GM21723 (cell line): ENCODE measurements around the gene OR10J1.
"Not testable (repeated sequence)": the region's sequence is repeated elsewhere in the genome, so short reads cannot be mapped to it uniquely, and the experiment has no call there.

Experiments
- ATAC-seq: cut with Tn5 transposase; IDR thresholded peaks from one replicate; pipeline ENCODE4 v1.9.1; 2021; ENCODE audit warnings: mild to moderate bottlenecking, moderate library complexity; ENCODE audit not compliant: unreplicated experiment

OR10J1 gene, protein sequence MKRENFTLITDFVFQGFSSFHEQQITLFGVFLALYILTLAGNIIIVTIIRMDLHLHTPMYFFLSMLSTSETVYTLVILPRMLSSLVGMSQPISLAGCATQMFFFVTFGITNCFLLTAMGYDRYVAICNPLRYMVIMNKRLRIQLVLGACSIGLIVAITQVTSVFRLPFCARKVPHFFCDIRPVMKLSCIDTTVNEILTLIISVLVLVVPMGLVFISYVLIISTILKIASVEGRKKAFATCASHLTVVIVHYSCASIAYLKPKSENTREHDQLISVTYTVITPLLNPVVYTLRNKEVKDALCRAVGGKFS

DNA sequence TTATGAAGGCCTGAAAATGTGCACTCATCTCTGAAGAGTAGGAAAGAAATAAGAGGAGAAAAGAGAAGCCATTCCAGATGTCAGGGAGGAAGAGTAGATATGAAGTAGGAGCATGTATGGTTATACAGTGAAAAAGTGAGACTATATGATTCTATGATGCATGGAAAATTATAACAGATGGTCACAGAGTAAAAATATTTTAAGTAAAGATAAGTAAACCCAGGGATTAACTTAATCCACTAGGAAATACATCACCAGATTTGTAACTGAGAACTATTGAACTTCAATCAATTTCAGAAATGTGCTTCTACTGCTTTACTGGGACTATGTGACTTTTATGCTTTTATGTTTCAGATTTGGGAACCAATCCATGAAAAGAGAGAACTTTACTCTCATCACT, at the start of gene OR10J1:
OR10J1 (plus strand) TSS at position 301 of the 400 bp plus-strand sequence; CDS start at position 371, 70 bp downstream.
- no peak for ATAC-seq

DNA sequence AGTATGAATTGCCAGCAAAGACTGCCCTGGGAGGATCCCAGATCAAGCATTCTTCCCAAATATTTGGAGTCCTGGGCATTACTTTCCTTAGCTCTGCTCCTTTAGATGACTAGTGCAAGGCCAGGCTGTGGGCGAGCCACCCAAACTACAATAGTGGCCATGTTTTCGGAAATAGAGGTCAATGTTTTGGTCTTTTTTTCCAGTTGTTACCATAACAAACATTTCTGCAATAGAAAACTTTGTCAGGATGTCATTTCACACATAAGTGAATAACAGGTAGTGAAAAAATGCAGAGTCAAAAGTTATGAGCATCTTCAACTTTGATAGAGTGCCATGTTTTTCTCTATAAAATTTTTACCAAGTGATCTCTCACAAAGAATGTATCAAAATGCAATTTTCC, 32.7 kb upstream of the OR10J1 start:
- no peak for ATAC-seq

DNA sequence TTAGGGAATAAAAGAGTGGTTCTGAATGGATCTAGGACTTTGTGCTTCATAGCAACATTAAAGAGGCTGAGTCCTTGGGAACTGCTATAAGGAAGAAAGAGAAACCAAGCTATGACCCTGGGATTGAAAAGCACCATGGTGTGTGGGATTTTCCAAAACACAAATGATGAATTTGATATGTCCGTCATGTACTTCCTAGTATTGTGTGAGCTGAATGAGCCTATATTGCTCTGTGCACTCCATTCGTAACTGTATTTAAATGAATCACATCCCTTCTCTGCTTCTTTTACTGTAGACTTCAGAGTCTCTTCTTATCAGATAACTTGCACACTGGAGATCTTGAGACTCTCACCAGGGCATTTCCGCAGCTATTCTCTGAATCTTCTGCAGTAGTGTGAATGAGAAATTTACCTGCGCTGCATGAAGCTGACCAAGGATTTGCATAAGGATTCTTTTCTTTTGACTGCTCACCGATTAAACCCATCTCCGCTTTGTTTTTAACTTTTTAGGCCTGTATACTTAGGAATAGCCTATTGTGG, 30.6 kb upstream of the OR10J1 start:
- no peak for ATAC-seq

DNA sequence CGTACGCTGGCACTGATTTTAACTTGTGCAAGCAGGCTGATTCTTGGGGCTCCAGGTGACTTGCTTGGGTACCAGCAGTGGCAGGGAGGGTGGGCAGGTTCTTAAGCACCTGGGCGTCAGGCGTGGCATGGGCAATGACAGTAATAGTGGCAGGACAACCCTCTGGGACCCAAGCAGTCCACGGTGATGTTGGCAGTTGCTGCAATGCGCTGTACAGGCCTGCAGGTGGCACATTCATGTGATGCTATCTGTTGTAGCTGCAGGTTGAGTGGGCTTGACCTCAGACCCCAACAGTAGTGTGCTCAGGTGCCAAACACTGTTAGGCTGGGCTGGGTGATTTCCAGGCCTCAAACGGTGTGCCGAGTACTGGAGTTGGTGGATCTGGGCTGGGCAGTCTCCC, 17.7 kb upstream of the OR10J1 start:
- ATAC-seq, result no peak

DNA sequence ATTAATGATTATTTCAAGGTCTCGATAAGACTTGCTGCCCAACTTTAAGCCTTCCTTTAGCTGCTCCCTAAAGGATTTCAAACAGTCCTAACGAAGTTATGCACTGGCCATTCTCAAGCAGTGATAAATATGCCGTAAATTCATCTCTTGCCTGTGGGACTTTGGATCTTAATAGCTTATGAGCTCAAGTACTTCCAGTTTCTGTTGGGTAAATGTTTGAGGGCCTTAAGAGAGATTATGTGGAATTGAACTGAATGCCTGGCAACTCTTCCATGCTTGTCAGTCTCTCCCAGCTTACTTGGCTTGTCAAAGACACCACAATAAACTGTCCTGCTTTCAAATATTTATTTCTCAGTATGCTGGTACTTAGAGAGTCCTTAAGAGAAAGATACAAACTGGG, 11.0 kb upstream of the OR10J1 start:
- ATAC-seq, result no peak

DNA sequence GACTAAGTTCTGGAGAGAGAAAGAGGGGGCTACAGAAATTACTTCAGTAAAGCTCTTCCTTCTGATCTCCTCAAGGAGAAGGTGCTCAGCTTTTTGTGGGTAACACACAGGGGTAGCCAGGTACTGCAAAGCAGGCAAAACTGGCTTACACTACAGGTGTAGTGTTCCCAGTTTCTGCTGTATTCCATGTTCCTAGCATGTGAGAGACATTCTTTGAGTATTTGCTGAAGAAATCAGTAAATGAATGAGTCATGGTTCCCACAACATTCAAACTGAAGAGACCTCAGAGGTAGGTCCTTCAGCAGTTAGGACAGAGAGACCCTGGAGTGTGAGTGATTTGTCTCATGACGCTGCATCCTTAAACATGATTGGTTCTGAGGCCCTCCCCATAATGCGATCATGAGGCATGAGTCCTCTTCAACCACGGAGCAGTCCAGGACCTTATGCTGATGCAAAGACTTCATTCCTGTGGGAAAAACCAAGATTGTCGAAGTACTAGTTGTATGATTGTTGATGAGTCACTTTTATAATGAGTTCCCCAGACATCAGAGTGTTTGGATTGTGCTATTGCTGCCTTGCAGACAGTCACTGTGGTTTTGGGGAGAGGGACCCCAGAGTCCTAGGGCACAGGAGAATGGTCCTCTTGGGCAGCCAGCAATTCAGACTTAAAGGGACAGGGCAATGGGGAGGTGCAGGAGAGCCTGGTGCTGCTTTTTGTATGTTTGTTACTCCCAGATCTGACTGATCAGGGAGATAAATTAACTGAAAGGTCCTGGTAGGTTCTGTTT, 10.3 kb upstream of the OR10J1 start:
- ATAC-seq, result no peak

DNA sequence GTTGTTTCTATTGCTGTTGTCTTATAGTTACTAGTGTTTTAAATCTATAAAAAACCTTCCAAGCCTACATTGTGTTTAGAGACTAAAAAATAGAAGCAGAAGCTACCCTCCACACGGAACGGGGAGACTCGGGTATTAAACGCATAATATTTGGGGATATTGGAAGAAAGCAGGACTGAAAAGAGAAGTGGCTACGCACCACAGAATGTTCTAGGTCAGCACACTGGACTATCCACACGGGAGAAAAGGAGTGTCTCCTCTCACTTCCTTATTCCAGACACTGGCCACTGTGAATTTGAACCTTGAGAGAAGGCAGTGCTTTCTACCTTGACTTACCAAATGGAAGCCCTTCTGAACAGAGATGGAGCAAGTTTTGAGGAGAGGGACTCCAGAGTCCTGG, 8.5 kb upstream of the OR10J1 start:
- ATAC-seq, result no peak

DNA sequence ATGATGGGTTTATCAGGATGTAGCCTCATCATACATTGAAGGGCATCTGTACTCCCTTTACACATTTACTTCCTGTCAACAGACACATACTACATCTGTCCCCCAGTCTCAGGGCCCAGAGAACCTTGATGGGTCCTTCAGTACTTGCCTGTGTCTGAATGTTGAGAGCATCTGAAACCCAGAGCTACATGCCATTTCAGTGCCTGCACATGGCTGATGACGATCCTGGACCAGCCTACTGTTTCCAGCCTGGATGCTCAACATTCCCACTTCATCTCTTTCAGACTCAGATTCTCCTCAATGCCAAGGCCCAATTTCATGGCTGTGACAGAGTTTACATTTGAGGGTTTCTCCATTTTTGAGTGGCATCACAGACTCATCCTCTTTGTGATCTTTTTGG, 7.6 kb upstream of the OR10J1 start, which contains the start of gene OR10J4:
OR10J4 (plus strand) TSS at position 301 of the 400 bp plus-strand sequence.
- no peak for ATAC-seq

DNA sequence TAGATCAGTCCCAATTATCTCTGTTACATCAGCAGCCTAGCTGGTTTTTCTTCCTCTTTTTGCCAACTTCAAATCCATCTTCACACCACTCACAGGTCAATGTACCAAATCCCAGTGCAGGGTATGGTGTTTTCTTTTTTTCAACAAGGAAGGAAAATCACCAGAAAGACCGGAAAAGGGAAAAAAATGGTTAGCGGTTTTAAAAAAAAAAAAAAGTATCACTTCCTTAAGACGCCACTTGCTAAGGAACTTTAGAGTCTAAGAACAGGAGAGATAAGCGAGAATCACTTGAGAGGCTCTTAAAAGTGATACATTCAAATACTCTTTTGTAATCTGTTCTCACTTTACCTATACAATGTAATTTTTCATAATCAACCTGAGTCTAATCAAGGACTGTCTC, 3.1 kb upstream of the OR10J1 start:
- ATAC-seq, result no peak

DNA sequence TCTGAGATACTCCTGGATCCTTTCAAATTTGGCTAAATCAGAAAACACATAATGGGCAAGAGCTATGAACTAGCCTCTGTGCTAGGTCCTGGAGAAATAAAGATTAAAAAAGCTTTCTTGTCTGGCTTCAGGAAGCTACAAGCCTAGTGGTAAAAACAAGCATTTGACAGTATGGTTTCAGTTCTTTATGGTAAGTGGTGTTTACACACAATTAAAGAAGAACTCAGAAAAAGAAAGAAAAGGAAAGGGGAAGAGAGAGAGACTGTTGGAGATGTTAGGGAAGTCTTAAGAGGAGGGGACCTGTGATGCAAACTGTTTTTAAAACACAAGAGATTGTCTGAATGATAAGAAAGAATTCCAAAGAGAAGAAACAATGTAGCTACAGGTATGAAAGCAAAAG, 1.8 kb downstream of the OR10J1 start:
- ATAC-seq, result no peak

DNA sequence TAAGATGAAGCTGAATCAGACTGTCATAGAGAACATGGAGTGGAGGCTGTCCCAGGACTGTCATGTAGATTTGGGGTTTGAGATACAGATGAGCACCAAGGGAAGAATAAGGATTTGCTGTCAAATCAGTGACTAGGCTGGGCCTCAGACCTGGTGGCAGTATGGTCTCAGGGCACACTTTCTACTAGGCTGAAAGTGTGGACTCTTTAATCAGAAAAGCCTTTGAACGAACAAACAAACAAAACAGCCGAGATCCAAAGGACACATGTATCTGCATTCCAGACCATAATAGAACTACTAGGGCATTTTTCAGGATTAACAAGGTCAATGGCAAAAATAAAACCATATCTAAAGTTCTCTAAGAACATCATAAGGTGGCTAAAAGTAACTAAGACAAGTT, 2.9 kb downstream of the OR10J1 start:
- no peak for ATAC-seq

DNA sequence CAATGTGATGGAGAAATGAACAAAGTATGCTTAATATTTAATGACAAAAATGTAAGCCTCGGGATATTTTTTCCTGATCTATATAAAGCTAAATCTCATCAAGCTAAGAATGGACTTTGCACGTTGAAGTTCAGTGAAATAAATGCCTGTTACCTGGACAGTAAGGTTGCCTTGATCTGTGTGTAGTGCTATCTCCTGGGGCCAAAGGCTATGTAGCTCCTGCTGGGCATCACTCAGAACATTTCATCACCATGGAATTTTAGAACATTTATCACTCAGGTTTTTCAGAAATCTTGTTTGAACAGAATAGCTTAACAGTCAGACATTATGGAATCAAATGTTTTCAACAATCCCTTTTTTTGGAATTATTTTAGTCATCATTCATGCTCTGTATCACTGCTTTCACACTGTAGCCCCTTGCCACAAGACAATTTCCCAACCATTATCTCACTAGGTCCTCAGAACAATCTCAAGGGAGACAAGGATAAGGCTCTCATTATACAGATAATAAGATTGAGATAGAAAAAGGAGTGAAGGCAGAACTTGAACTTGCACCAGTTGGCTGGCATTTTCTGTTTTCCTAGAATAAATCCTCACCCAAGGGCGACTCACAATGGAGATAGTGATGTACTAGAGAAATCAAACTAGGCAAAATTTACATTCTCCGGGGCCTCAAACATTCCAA, 3.7 kb downstream of the OR10J1 start:
- no peak for ATAC-seq

DNA sequence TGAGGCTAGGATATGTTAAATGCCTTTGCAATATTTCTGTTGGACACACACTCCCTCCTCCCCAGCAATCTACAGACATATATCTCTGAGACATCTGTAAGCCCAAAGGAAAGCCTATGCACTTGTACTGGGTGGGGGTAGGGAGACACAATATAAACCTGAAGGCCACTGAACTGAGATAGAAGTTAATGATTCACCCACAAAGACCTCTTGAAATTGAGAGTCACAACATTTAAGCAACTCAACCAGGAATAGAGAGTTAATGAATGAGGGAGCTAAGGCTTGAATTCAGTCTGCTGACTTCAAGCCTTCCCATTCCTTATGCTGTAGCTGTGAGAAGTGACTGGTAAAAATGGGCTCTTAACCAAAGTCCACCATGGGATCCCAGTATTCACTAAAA, 5.0 kb downstream of the OR10J1 start:
- ATAC-seq, result no peak

DNA sequence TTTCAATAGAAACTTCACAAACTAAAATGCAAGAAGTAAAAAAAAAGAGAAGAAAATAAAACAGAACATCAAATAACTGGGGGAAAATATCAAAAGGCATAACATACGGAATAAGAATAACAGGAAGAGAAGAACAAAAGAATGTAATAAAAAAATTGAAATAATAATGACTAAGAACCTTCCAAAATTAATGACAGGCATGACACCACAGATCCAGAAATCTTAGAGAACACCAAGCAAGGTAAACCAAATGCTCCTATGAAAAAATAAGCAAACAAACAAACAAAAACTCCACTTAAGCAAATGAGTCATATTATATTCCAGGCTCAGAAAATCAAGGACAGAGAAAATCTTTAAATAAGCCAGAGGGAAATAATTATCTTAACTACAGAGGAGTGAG, 8.7 kb downstream of the OR10J1 start:
- no peak for ATAC-seq

DNA sequence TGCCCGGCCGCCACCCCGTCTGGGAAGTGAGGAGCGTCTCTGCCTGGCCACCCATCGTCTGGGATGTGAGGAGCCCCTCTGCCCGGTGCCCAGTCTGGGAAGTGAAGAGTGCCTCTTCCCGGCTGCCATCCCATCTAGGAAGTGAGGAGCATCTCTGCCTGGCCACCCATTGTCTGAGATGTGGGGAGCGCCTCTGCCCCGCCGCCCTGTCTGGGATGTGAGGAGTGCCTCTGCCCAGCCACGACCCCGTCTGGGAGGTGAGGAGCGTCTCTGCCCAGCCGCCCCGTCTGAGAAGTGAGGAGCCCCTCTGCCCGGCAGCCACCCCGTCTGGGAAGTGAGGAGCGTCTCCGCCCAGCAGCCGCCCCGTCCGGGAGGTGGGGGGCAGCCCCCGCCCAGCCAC, 10.1 kb downstream of the OR10J1 start:
- ATAC-seq, result not testable (repeated sequence)

DNA sequence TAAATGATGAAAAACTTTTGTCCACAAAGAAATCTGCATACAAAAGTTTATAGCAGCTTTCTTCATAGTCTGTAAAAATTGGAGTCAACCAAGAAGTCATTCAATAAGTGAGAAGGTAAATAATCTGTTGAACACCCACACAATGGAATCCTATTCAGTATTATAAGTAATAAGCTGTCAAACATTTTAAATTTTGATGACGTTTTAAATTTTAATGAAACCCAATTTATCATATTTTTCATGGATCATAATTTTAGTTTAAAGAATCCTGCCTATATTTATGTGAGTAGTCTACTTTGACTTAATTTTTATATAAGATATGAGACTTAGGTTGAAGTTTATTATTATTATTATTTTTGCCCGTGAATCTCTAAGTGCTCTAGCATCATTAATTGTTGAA, 20.0 kb downstream of the OR10J1 start:
- ATAC-seq, result no peak

DNA sequence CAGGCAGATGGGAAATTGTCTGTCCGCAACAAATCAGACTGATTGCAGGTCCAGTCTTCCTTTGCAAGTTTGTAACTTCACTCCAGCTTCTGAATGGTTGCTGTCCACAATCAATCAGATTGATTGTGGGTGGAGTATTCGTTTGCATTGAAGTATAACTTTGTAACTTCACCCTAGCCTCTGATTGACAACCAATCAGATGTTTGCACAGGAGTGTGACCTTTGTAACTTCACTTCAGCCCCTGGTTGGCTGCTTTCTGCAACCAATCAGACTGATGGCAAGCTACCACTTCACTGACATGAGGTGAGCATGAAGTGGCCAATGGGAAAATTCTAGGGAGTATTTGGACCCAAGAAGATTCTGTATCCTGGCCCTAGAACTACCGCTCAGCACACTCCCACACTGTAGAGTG, 25.7 kb downstream of the OR10J1 start:
- no peak for ATAC-seq

DNA sequence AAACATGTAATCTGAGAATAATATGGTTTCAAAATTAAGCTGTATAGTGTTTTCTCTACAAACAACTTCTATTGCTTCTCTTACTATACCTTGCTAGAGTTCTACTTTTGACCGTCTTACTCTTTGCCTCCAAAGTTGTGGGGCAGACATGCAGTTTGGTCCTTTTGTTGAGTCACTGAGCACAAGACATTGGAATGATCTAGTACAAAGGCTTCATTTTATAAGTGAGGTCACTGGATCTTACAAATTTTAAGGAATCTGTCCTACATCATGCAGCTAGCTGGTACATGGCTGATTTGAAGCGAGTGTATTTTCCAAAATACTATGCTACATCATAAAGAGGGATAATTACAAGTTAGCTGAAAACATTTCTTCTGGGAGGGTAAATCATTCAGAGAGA, 28.8 kb downstream of the OR10J1 start:
- ATAC-seq, result no peak

DNA sequence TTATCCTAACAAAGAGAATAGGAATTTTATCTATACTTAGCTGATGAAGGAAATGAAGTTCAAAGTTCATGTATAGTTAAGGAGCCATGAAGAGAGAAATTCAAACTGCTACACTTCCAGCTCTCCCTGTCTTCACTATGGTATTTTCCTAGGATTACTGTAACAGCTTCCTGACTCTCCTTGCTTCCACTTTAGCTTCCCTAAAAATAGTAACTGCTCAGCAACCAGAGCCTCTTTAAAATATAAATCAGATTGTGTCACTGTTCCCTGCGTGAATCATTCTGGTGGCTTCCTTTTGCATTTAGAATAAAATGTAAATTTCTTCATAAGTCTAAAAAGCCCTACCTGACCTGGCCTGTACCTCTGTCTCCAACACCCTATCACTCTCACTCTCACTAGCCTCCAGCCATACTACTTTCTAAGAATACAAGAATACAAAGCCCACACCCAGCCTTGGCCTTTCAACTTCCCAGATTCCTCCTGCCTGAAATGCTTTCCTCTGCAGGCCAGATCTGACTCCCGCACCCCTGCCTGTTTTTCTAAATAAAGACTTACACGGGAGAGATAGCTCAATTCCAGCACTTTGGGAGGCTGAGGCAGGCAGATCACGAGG, 30.5 kb downstream of the OR10J1 start:
- ATAC-seq, result no peak

DNA sequence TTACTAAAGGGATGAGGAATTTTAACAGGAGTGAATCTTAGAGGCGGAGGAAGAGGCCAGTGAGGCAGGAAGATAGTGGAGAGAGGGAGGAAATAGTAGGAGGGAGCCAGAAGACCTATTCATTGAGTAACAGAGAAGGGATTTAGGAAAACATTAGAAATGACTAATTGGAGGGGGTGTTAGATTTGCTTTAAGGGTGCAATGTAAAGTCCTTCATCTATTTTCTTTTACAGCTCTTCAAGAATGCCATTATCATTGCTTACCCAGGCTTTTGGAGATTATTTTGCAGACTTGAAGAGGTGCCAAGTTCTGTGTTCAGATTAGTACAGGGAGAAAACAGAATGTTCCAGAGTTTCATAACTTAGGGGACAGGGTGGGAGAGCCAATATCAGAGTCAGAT, 33.8 kb downstream of the OR10J1 start:
- no peak for ATAC-seq

DNA sequence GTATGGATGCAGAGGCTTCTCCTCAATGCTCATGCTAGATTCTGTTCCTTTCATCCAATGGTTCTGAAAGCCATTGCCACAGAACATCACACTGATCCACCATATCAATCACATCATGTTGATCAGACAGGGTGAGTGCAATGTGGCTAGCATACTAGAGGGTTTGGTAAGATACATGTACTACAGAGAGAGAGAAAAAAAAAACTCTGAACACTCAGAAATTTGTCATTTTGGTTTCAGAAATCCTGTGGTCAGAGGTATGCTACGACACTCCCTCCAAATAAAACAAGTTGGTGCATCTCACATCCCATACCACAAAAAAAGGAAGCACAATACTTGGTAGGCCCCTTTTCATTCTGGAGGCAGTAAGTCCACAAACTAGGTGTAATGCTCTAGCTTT, 35.4 kb downstream of the OR10J1 start:
- ATAC-seq, result no peak
